VCaP (cell line): ENCODE measurements around the gene PARD3B.

ENCODE experiments used
- H3K27ac ChIP-seq: fragments of 450-650 bp; 2 replicates; pipeline ENCODE4 v1.5.1; 2017
- TF ChIP-seq, protein P1 (sequence below): fragments of 450-650 bp; conservative IDR thresholded peaks from 2 replicates; pipeline ENCODE4 v1.5.1; 2017; ENCODE audit warnings: mild to moderate bottlenecking, moderate library complexity

PARD3B gene

GRCh38 chr2:204827701-204828590 lies 282.7 kb downstream of the PARD3B start:
- TF ChIP-seq, protein P1, sequence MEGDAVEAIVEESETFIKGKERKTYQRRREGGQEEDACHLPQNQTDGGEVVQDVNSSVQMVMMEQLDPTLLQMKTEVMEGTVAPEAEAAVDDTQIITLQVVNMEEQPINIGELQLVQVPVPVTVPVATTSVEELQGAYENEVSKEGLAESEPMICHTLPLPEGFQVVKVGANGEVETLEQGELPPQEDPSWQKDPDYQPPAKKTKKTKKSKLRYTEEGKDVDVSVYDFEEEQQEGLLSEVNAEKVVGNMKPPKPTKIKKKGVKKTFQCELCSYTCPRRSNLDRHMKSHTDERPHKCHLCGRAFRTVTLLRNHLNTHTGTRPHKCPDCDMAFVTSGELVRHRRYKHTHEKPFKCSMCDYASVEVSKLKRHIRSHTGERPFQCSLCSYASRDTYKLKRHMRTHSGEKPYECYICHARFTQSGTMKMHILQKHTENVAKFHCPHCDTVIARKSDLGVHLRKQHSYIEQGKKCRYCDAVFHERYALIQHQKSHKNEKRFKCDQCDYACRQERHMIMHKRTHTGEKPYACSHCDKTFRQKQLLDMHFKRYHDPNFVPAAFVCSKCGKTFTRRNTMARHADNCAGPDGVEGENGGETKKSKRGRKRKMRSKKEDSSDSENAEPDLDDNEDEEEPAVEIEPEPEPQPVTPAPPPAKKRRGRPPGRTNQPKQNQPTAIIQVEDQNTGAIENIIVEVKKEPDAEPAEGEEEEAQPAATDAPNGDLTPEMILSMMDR: no peak
- H3K27ac ChIP-seq: no peak overlapping the region

GRCh38 chr2:204834716-204835384 lies 289.6 kb downstream of the PARD3B start:
- no peak overlapping the region for H3K27ac ChIP-seq
- TF ChIP-seq, protein P1: no peak

GRCh38 chr2:204835786-204836185 lies 290.5 kb downstream of the PARD3B start:
- TF ChIP-seq, protein P1: no peak
- no peak overlapping the region for H3K27ac ChIP-seq

DNA sequence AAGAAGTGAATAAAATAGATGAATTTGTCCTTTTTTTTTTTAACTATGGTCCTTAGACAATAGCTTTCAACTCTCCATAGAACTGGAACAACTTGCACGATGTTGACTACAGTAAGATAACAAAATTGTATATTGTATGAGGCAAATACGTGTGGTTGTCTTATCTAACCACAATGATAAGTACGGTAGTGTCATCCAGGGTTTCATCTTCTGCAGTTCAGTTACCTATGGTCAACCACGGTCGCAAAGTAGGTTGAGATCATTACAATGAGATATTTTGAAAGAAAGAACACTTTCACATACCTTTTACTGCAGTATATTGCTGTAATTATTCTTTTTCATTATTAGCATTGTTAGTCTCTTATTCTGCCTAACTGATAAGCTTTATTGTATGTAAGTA lies 295.2 kb downstream of the PARD3B start:
- peak overlapping the region; percentile 12; the same call in 1 of the 2 replicates for H3K27ac ChIP-seq
- TF ChIP-seq, protein P1: no peak

DNA sequence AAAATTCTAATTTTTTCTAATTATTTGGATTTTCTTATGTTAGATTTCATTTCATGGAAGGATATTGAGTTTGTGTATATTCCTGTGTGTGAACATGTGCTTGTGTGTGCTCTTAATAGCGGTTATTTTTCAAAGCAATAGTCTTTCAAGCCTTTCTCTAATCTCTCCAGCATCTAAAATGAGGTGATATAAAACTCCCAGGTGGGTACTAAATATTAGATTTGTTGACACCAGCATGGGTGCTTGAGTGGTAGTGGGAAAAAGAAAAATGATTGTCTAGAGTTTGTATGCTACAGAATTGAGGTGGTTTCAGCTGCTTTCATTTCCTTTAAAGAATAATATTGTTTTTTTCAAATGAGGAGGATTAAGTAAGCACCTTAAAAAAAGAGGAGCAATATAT lies 296.8 kb downstream of the PARD3B start:
- no peak overlapping the region for H3K27ac ChIP-seq

GRCh38 chr2:204842661-204843485 lies 297.6 kb downstream of the PARD3B start:
- no peak overlapping the region for H3K27ac ChIP-seq
- TF ChIP-seq, protein P1: no peak

More for the DNA sequence above, 296.8 kb downstream of the PARD3B start:
- TF ChIP-seq, protein P1: no peak

DNA sequence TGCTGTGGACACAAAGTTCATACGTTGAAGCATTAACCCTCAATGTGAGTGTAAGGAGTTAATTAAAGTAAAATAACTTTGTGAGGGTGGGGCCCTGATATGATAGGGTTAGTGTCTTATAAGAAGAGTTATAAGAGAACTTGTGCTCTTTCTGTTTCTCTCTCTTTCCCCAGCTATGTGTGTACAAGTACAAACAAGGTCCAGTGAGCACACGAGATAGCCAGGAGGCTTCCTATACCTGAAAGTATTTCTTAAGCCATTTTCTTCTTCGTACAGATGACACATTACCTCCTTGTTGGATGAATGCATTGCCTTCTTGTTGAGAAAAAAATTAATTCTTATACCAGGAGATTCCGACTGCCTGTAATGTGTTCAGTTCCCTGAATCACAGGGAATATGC lies 301.2 kb downstream of the PARD3B start:
- no peak overlapping the region for H3K27ac ChIP-seq
- TF ChIP-seq, protein P1: no peak
